ENCODE results near the gene ODAD3.

The ODAD3 gene

DNA sequence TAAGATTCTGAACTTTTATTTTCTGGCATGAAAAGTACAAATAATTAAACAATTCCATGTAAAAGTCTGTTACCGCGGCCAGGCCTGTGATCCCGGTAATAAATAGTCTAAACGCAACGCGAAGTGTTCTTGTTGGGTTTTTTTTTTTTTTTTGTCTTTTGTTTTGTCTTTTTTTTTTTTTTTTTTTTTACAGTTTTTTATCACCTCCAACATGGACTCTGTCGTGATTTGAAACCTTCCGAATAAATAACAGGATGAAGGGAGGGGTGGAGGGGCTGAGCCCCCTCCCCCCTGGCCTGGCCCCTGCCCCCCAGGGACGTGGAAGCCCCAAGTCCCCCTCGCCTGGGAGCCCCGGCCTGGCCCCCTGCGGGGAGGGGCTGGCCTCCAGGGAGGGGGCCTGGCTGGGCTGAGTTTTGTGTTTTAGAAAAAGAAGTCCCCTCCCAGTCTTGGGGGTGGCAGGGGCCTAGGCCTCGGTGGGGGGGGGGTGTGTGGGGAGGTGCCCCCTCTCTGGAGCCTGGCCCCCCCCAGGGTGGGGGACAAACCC, 16.5 kb upstream of the ODAD3 start:
- TF ChIP-seq, protein P1, sequence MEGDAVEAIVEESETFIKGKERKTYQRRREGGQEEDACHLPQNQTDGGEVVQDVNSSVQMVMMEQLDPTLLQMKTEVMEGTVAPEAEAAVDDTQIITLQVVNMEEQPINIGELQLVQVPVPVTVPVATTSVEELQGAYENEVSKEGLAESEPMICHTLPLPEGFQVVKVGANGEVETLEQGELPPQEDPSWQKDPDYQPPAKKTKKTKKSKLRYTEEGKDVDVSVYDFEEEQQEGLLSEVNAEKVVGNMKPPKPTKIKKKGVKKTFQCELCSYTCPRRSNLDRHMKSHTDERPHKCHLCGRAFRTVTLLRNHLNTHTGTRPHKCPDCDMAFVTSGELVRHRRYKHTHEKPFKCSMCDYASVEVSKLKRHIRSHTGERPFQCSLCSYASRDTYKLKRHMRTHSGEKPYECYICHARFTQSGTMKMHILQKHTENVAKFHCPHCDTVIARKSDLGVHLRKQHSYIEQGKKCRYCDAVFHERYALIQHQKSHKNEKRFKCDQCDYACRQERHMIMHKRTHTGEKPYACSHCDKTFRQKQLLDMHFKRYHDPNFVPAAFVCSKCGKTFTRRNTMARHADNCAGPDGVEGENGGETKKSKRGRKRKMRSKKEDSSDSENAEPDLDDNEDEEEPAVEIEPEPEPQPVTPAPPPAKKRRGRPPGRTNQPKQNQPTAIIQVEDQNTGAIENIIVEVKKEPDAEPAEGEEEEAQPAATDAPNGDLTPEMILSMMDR (IDR thresholded peaks at IDR 0.05; ENCODE audit: insufficient read depth, missing control alignments): no peak
- FAIRE-seq (no peak), DNase-seq (ENCODE audit: insufficient read length, low spot score) (no peak)

DNA sequence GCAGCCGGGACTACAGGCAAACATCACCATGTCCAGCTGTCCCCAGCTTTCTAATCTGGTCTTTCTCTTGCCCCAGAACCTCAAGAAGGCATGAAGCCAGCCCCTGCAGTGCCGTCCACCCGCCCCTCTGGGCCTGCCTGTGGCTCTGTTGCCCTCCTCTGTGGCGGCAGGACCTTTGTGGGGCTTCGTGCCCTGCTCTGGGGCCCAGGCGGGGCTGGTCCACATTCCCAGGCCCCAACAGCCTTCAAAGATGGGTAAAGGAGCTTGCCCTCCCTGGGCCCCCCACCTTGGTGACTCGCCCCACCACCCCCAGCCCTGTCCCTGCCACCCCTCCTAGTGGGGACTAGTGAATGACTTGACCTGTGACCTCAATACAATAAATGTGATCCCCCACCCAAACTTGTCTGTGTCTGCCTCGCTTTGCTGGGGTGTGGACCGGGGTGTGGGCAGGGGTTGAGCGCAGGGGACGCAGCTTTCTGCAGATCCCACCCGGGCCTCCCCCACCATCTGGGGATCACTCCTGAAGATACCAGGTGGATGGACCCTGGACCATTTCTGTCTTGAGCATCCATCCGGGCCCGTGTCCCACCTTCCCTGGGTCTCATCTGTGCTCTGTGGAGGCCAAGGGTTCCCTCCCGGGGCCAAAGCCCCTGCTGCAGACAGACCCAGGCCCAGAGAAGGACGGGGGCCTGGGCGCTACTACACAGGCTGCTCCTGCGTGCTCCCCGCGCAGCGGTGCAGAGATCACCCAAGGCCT, 15.8 kb upstream of the ODAD3 start:
- no peak for FAIRE-seq
- DNase-seq (ENCODE audit: insufficient read length, low spot score): no peak

DNA sequence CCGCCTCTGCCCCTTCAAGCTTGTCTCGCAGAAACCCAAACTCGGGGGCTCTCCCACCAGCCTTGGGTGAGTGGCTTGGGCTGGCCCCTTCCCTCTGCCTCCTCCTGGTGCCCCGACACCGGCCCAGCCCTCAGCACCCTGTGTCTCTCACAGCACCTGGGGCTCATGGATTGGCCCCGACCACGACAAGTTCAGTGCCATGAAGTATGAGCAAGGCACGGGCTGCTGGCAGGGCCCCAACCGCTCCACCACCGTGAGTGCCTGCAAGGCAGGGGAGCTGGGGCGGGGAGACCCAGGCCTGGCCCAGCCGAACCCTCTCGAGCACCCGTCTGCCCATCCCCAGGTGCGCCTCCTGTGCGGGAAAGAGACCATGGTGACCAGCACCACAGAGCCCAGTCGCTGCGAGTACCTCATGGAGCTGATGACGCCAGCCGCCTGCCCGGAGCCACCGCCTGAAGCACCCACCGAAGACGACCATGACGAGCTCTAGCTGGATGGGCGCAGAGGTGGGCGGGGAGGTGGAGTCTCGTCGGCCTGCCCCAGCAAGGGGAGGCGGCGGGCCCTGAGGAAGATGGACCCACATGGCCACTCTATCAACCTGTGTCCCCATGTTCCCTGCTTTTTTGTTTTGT, 14.1 kb upstream of the ODAD3 start:
- FAIRE-seq (no peak), DNase-seq (ENCODE audit: insufficient read length, low spot score) (no peak)
- TF ChIP-seq, protein P1 (IDR thresholded peaks at IDR 0.05; ENCODE audit: insufficient read depth, missing control alignments): no peak

More for the DNA sequence above, 15.8 kb upstream of the ODAD3 start:
- TF ChIP-seq, protein P1 (IDR thresholded peaks at IDR 0.05; ENCODE audit: insufficient read depth, missing control alignments): no peak

DNA sequence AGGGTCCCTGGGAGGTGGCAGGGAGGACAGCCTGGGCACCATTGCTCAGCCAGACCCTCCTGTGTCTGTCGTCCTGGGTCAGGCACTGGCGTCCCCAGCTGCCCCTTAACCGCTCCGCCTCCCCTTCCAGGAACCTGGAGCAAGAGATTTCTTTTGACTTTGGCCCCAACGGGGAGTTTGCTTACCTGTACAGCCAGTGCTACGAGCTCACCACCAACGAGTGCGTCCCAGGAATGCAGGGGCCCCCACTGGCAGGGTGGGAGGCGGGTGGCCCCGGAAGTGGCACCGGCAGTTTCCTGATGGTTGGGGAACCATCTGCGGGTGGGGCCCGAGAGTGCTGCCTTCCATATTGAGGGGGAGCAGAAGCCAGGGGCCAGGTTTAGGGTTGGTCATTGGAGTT, 13.5 kb upstream of the ODAD3 start:
- TF ChIP-seq, protein P1 (IDR thresholded peaks at IDR 0.05; ENCODE audit: insufficient read depth, missing control alignments): no peak
- no peak for FAIRE-seq
- DNase-seq (ENCODE audit: insufficient read length, low spot score): no peak

DNA sequence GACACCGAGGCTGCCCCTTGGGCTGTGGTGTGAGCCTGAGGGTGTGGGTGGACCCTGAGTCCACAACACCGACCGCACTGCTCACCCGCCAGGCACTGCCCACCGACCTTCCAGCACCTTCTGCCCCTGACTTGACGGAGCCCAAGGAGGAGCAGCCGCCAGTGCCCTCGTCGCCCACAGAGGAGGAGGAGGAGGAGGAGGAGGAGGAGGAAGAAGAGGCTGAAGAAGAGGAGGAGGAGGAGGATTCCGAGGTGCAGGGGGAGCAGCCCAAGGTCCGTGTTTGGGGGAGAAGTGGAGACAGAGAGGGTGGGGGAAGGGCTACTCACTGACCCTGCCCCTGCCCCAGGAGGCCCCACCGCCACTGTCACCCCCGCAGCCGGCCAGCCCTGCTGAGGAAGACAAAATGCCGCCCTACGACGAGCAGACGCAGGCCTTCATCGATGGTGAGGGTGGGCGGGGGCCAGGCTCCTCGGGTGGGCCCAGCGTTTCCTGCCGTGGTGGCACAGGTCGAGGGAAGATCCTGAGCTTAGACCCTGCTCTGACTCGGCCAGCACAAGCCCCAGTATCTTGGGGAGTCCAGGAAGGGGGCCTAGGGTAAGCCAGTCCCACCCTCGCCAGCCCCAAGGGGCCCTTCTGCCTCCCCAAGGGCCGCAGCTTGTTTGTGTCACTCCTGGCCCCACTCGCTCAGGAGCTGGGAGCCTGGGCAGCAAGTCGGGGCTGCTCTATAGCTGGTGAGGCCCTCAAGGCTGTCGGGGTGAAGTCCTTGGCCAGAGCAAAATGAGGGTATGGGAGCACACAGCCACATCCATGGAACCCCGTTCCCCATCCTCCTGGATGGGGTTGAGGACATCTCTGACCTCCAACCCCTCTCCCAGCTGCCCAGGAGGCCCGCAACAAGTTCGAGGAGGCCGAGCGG, 12.7 kb upstream of the ODAD3 start:
- TF ChIP-seq, protein P1 (IDR thresholded peaks at IDR 0.05; ENCODE audit: insufficient read depth, missing control alignments): no peak
- no peak for FAIRE-seq
- DNase-seq (ENCODE audit: insufficient read length, low spot score): no peak

DNA sequence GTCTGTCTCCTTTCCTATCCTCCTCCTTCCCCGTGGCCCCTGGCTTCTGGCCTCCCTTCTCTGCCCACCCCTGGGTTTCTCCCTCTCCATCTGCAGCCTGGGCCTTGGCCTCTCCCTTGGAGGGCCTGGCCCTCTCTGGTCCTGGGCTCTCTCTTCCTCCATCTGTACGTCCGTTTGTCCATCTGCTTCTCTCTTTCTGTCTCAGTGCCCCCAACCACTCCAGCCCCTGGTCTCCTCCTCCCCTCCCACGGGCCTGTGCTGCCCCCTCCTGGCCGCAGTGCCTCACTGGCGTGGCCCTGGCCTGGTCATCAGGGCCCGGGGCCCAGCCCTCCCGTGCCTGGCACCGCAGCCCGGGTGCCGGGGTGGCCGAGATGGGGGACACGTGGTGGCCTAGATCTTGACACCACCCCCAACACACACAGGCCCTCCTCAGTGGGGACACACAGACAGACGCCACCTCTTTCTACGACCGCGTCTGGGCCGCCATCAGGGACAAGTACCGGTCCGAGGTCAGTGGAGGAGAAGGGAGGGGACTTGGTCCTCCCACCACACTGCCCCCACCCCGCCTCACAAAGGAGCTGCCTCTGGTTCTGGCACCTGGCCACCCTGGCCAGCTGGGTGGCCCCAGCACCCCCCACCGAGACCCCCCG, 11.9 kb upstream of the ODAD3 start:
- no peak for FAIRE-seq
- TF ChIP-seq, protein P1 (IDR thresholded peaks at IDR 0.05; ENCODE audit: insufficient read depth, missing control alignments): peak; percentile 53
- peak; percentile 80 for DNase-seq (ENCODE audit: insufficient read length, low spot score)
